Stomach smooth muscle (tissue), 2 donors: Measurements from ENCODE around the gene SLC5A8.
"Not testable (repeated sequence)": the region's sequence is repeated elsewhere in the genome, so short reads cannot be mapped to it uniquely, and the experiment has no call there.

Experiments used
- H3K27ac ChIP-seq: one replicate; pipeline ENCODE4 v1.7.0; 2013; ENCODE audit warnings: mild to moderate bottlenecking, low read length, inconsistent platforms
- H3K27me3 ChIP-seq, 2 donors: one replicate each; pipeline ENCODE4 v1.7.0; 2013; ENCODE audit warnings: low read length in 2 of 2; ENCODE audit not compliant: insufficient read depth in 2 of 2, control insufficient read depth in 1 of 2
- H3K36me3 ChIP-seq, 2 donors: one replicate each; pipeline ENCODE4 v1.7.0; 2013; ENCODE audit warnings: low read length in 2 of 2; ENCODE audit not compliant: control insufficient read depth in 2 of 2, insufficient read depth in 2 of 2
- H3K4me1 ChIP-seq: one replicate; pipeline ENCODE4 v1.7.0; 2013; ENCODE audit warnings: low read length; ENCODE audit not compliant: control insufficient read depth, insufficient read depth
- H3K4me3 ChIP-seq, 2 donors: one replicate each; pipeline ENCODE4 v1.7.0; 2013; ENCODE audit warnings: low read length in 2 of 2
- H3K9ac ChIP-seq, 2 donors: one replicate each; pipeline ENCODE4 v1.7.0; 2013; ENCODE audit warnings: low read length in 2 of 2, mild to moderate bottlenecking in 1 of 2
- H3K9me3 ChIP-seq, 2 donors: one replicate each; pipeline ENCODE4 v1.7.0; 2013; ENCODE audit warnings: low read length in 2 of 2; ENCODE audit not compliant: control insufficient read depth in 2 of 2
- donor health status: healthy.
- donor health status: Pancreatic carcinoma.

Gene SLC5A8

DNA sequence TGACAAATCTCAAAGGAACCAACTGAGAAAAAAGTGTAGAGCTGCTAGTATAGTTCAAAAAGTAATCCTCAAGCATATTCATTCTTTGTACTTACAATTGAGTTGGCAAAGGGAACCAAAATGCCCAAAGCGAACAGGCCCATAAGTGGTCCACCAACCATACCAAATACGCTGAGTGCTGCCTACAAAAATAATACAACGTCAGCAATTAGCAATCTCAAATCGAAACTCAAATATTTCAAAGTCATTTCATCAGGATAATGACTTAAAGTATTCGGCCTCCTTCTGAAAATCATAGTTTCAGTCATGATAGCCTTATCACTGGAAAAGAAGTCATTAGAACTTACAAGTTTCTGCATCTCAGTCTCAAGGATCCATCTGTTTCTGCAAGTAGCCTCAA lies 42.0 kb downstream of the SLC5A8 start:
- H3K27ac ChIP-seq, result no peak overlapping the region
- H3K27me3 ChIP-seq, result no peaks in the 10 kb centered on the region
- H3K9ac ChIP-seq, result no peak overlapping the region
- no peaks in the 10 kb centered on the region for H3K4me1 ChIP-seq
- H3K36me3 ChIP-seq, result no peaks in the 10 kb centered on the region
- no peak overlapping the region for H3K4me3 ChIP-seq
- H3K9me3 ChIP-seq, result no peaks in the 10 kb centered on the region

DNA sequence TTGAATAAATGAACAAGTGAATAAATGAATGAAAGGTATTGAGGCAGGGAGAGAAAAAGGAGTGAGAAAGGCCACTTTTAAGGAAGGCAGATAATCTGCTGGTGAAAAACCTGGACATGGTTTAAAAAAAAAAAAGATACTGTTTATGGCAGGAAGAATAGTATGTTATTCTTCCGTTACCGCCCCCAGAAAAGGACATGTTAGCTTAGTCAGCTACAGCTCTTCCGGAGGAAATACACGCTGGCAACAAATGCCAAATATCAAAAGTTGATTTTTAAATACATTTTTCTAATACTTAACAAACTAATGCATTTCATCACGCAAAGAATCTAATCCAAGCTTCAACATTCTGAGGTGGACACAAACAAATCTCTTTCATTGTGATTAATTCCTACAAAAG lies 43.2 kb downstream of the SLC5A8 start:
- no peaks in the 10 kb centered on the region for H3K27me3 ChIP-seq
- no peaks in the 10 kb centered on the region for H3K36me3 ChIP-seq
- no peak overlapping the region for H3K27ac ChIP-seq
- H3K9me3 ChIP-seq, result no peaks in the 10 kb centered on the region
- H3K9ac ChIP-seq, result no peak overlapping the region
- no peak overlapping the region for H3K4me3 ChIP-seq
- no peaks in the 10 kb centered on the region for H3K4me1 ChIP-seq

DNA sequence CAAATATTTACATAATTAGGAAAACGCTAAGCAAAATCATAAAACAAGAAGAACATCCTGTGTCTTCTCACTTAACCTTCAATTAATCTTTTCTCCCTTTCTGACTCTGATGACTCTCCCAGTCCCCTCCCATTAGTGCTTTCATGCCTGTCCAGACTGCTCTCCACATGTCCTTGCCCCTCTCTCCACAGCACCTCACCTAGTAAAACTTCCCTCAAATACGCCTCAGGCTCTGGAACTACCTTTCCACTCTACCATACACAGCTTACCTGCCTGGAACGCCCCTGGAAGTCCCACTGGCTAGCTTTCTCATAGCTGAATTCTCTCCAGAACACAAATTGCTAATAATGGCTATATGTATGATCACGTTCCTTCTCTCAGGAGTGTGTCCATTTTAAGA lies 44.7 kb downstream of the SLC5A8 start:
- no peak overlapping the region for H3K4me3 ChIP-seq
- H3K9me3 ChIP-seq, result no peaks in the 10 kb centered on the region
- no peaks in the 10 kb centered on the region for H3K27me3 ChIP-seq
- no peaks in the 10 kb centered on the region for H3K36me3 ChIP-seq
- no peaks in the 10 kb centered on the region for H3K4me1 ChIP-seq
- H3K27ac ChIP-seq, result no peak overlapping the region
- no peak overlapping the region for H3K9ac ChIP-seq

DNA sequence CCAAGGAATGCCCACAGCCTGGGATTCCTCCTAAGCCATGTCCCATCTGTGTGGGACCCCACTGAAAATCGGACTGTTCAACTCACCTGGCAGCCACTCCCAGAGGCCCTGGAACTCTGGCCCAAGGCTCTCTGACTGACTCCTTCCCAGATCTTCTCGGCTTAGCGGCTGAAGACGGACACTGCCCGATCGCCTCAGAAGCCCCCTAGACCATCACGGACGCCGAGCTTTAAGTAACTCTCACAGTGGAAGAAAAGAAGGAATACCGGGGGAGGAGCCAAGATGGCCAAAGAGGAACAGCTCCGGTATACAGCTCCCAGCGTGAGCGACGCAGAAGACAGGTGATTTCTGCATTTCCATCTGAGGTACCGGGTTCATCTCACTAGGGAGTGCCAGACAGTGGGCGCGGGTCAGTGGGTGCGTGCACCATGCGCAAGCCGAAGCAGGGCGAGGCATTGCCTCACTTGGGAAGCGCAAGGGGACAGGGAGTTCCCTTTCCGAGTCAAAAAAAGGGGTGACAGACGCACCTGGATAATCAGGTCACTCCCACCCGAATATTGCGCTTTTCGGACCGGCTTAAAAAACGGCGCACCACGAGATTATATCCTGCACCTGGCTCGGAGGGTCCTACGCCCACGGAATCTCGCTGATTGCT lies 64.1 kb downstream of the SLC5A8 start:
- not testable (repeated sequence) for H3K4me3 ChIP-seq, H3K9ac ChIP-seq, H3K36me3 ChIP-seq, H3K27ac ChIP-seq, H3K9me3 ChIP-seq, H3K4me1 ChIP-seq, H3K27me3 ChIP-seq

DNA sequence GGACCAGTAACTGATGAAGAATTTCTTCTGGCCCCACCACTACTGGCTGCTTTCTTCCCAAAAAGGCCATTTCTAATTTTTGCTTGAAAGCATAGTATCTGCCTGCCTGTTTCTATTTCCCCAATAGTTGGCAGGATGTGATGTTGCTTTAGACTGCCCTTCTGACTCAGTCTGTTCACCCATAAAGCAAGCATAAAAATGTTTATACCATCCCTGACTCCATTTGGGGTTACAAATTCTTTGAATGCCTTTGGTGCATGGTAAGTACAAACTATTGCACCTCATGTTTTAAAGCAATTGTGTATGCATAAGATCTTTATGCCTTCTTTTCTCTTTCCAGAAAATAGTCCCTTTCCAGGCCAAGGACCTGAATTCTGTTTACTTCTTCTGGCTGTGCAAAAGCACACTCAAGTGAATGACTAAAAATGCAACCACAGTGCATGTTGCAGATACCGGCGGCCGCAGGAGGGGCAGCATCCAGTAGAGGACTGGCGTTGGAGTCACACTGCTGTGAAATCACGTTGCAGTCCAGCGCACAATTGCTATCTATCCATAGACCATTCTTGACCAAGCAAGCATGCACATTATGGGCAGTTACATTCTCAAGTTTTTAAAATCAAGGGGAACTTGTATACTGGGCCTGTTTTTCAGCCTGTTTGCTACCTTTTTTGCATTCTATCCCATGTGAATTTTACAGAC lies 82.4 kb downstream of the SLC5A8 start:
- Histone ChIP-seq H3K27me3 (no peaks in the 10 kb centered on the region), H3K36me3 (no peaks in the 10 kb centered on the region), H3K27ac (no peak overlapping the region)

DNA sequence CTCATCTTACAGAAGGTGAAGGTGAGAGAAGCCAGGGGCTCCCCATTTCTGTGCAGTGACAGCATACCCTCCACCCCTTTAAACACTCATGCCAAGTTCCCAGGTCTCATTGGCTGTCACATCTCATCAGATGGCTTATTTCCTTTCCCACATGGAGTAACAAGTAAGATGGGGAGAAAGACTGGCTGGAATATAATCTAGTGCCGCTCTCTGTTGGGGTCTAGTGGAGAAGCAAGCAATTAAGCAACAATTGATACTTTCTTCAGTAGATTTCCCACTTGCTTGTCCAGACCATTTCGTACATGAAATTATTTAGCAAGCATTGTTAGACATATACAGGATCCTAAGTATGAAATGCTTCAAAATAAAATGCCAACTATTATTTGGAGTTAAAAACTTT lies 92.2 kb downstream of the SLC5A8 start:
- no peaks in the 10 kb centered on the region for H3K4me1 ChIP-seq
- H3K4me3 ChIP-seq, result no peak overlapping the region
- no peaks in the 10 kb centered on the region for H3K27me3 ChIP-seq
- no peak overlapping the region for H3K9ac ChIP-seq
- H3K27ac ChIP-seq, result no peak overlapping the region
- H3K36me3 ChIP-seq, result no peaks in the 10 kb centered on the region
- H3K9me3 ChIP-seq, result peaks cover 0 to 4% of the 10 kb centered on the region in 2 donors

More for the DNA sequence above, 82.4 kb downstream of the SLC5A8 start:
- no peak overlapping the region for H3K4me3 ChIP-seq
- no peak overlapping the region for H3K9ac ChIP-seq
- no peaks in the 10 kb centered on the region for H3K9me3 ChIP-seq
- H3K4me1 ChIP-seq, result no peaks in the 10 kb centered on the region

DNA sequence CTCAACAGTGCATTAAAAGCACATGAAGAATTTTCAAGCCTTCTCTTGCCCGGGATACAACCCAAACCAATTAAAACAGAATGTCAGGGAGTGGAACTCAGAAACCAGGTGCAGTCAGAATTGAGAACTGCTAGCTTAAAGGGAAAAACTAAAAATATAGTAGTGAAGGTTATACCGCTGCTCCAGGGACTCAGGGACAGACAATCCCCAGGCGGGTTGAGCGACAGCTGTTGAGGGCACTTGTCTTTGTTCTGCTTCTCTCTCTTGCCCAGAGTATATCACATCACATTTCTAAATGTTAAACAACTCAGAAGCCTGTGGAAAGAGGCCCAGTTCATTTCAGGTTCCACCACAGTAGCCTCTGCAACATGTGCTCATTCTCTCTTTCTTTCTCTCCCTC lies 93.1 kb downstream of the SLC5A8 start:
- peaks cover 0 to 4% of the 10 kb centered on the region in 2 donors for H3K9me3 ChIP-seq
- H3K4me1 ChIP-seq, result no peaks in the 10 kb centered on the region
- H3K36me3 ChIP-seq, result no peaks in the 10 kb centered on the region
- no peak overlapping the region for H3K27ac ChIP-seq
- H3K9ac ChIP-seq, result no peak overlapping the region
- no peak overlapping the region for H3K4me3 ChIP-seq
- H3K27me3 ChIP-seq, result no peaks in the 10 kb centered on the region

DNA sequence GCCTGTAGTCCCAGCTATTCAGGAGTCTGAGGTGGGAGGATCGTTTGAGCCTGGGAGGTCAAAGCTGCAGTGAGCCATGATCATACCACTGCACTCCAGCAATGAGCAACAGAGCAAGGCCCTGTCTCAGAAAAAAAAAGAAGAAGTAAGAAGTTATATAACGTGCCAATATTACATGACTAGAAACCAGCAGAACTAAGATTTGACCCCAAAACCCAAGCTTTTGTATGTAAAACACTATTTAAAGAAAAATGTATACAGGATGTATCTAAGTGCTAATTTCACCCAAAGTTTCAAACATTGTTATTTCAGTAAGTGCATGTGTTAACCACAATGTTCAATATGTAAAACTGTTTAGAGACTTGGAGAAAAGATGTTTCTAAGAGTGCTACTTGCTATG lies 94.7 kb downstream of the SLC5A8 start:
- Histone ChIP-seq H3K27ac (no peak overlapping the region), H3K9me3 (peaks cover 0 to 4% of the 10 kb centered on the region in 2 donors), H3K4me3 (no peak overlapping the region), H3K9ac (no peak overlapping the region), H3K27me3 (no peaks in the 10 kb centered on the region), H3K36me3 (no peaks in the 10 kb centered on the region), H3K4me1 (no peaks in the 10 kb centered on the region)

DNA sequence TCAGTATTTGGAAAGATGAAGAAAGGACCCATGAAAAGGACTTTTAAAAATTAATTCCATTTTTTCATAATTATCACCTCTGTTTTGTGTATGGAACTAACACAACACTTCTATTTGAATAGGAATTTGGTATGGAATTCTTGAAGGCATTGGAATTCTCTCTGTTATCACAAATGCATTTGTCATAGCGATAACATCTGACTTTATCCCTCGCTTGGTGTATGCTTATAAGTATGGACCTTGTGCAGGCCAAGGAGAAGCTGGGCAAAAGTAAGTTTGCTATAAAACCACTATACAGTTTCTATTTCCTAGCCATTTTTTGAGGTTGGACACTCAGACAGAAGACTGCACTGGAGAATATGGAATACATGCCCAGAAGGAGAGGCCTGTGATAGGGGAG lies 98.6 kb downstream of the SLC5A8 start:
- Histone ChIP-seq H3K9ac (no peak overlapping the region), H3K9me3 (peaks cover 0 to 2% of the 10 kb centered on the region in 2 donors), H3K27ac (no peak overlapping the region), H3K36me3 (no peaks in the 10 kb centered on the region), H3K4me1 (no peaks in the 10 kb centered on the region), H3K4me3 (no peak overlapping the region), H3K27me3 (no peaks in the 10 kb centered on the region)

DNA sequence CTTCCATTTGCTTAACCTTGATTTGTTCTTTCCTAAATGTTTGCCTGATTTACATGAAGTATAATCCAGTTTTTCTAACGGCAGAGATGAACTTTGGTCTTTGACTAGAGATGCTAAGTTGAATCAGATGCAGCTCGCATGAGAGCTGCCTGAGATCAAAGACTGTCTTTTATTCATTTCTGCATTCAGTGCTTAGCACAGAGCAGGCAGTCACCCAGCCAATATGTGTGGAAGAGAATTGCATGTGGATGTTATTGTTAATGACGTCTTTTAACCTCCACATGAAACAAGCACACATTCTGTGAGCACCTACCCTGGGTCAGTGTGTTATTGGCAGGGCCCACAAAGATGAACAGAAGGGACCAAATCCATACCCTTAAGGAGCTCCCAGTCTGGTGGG lies 99.2 kb downstream of the SLC5A8 start:
- H3K27me3 ChIP-seq, result no peaks in the 10 kb centered on the region
- H3K36me3 ChIP-seq, result no peaks in the 10 kb centered on the region
- peaks cover 0 to 2% of the 10 kb centered on the region in 2 donors for H3K9me3 ChIP-seq
- no peak overlapping the region for H3K27ac ChIP-seq
- H3K9ac ChIP-seq, result no peak overlapping the region
- no peaks in the 10 kb centered on the region for H3K4me1 ChIP-seq
- no peak overlapping the region for H3K4me3 ChIP-seq

DNA sequence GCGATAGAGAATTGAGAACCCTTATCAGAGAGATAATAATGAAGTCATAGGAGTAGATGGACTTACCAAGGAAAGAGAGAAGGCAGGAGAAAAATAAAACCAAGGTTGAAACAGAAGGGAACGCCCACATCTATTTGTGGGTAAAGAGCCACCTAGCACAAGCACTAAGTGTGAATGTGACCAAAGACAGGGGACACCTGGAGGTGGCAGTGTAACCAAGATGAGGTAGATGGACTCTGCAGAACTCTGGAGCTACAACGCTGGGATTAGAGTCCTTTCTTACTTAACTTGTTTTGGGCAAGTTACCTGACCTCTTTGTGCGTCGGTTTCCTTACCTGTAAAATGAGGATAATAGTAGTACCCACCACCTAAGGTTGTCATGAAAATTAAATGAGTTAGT lies 101.9 kb downstream of the SLC5A8 start:
- H3K4me3 ChIP-seq, result no peak overlapping the region
- H3K9ac ChIP-seq, result no peak overlapping the region
- H3K27me3 ChIP-seq, result no peaks in the 10 kb centered on the region
- H3K4me1 ChIP-seq, result no peaks in the 10 kb centered on the region
- H3K27ac ChIP-seq, result no peak overlapping the region
- H3K9me3 ChIP-seq, result peaks cover 0 to 5% of the 10 kb centered on the region in 2 donors
- no peaks in the 10 kb centered on the region for H3K36me3 ChIP-seq
